Measurements from ENCODE around the gene EML1. TPM values are rescaled to one million over a fixed set of nuclear protein-coding genes. Genes with fewer than 3 reads are reported as not detected.

The EML1 gene, protein sequence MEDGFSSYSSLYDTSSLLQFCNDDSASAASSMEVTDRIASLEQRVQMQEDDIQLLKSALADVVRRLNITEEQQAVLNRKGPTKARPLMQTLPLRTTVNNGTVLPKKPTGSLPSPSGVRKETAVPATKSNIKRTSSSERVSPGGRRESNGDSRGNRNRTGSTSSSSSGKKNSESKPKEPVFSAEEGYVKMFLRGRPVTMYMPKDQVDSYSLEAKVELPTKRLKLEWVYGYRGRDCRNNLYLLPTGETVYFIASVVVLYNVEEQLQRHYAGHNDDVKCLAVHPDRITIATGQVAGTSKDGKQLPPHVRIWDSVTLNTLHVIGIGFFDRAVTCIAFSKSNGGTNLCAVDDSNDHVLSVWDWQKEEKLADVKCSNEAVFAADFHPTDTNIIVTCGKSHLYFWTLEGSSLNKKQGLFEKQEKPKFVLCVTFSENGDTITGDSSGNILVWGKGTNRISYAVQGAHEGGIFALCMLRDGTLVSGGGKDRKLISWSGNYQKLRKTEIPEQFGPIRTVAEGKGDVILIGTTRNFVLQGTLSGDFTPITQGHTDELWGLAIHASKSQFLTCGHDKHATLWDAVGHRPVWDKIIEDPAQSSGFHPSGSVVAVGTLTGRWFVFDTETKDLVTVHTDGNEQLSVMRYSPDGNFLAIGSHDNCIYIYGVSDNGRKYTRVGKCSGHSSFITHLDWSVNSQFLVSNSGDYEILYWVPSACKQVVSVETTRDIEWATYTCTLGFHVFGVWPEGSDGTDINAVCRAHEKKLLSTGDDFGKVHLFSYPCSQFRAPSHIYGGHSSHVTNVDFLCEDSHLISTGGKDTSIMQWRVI
- total RNA-seq = 20.8 and 24.1 TPM in 2 replicates
- polyA plus RNA-seq (2012) = 18.0 TPM

DNA sequence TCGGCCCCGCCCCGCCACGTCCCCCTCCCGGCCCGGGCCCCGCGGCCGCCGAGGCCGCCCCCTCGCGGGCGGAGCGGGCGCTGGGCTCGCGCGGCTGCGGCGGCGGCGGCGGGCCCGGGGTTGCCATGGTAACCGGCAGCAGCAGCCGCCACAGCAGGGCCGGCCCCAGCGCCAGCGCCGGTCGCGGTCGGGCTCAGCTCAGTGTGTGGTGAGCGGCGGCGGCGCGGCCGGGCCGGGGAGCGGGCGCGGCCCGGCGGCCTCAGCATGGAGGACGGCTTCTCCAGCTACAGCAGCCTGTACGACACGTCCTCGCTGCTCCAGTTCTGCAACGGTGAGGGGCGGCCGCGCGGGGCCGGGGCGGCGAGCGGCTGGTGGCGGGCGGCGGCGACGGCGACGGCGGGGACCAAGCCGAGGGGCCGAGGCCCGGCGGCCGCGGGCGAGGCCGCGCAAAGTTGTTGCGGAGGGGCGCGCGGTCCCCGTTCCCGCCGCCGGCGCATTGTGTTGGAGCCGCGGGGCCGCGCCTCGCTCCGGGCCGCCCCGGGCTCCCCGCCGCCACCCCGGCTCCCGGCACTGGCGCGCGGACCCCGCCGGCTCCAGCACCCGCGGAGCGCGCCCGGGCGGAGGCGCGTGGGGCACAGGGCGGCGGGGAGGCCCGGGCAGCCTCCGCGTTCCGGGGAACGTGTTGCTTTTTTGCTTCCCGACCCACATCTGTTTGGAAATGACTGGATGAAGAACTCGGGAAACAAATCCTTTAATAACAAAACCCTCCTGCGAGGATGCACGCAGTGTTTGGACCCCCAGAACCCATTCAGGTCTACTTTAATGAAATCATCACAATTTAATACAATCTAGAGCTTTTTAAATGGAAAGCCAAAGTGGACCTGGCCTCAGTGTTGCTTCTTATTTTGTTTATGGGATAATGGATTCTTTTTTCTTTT lies at the start of gene EML1:
Gene EML1, plus strand, starts transcription at position 201 of the 938 bp plus-strand sequence. Its CDS starts 64 bp downstream, at position 265.
- peak; percentile 82 for DNase-seq (ENCODE audit: low read depth)

DNA sequence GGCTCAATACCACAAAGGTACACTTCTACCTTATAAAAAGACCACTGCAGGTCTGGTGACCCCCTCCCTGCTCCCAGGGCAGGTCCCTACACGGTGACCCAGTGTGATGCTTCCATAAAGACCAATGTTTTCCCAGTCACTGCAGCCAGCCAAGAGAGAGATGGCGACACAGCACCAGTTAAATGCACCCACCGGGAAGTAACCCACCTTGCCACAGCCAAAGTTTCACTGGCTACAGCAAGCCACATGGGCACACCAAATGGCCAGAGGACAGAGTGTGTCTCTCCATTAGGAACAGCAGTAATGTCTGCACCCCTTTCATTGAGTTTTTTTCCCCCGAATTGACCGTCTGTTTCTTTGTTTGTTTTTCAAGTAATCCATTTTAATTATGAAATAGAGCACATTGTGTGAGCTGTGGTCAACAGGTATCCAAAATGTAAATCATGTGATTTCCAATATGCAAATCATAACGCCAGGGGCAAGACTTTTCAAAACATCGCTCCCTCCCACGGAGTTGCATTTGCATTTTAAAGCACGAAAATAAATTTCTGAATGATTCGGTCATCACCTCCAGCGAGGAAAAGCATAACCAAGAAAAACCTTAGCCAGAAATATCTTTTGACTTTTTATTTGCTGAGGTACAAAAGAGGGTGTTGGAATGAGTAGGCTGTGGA lies 48.9 kb upstream of the EML1 start:
- no peak for DNase-seq (ENCODE audit: low read depth)

DNA sequence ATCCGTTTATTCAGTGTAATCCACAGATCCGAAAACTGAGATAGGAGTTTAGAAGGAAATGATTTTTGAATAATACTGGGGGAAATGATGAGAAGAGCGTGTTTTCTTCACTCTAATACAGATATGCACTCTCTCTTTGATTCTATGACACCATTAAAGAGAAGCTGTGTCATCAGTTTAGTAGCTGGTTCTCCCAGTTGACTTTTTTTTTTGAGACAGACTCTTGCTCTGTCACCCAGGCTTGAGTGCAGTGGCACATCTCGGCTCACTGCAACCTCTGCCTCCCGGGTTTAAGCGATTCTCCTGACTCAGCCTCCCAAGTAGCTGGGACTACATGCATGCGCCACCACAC lies 48.4 kb upstream of the EML1 start:
- no peak for DNase-seq (ENCODE audit: low read depth)

DNA sequence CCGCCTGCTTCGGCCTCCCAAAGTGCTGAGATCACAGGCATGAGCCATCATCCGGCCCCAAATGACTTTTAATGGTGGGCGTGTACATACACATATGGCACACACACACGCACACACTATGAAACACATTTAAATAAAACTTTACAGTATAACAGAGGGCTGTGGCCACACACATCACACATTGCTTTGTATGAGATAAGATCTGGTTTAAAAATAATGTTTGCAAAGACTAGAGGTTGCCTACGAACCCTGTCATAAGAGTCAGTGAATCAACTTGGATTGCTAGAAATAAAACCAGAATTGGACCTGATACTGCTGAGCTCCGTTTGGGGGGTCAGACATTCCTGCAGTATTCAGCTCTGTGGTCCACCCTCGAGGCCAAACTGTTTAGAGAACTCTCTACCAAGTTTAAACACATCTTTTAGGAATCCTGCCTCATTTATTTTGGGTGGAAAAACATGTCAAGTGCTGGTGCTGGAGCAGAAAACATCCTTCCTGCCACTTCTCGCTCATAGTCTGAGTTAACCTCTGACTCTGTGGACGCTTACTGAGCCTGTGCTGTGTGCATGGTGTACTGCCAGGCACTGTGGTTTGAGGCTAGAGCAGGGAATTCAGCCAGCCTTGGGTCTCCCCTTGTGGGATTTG lies 47.8 kb upstream of the EML1 start:
- DNase-seq (ENCODE audit: low read depth) = no peak

DNA sequence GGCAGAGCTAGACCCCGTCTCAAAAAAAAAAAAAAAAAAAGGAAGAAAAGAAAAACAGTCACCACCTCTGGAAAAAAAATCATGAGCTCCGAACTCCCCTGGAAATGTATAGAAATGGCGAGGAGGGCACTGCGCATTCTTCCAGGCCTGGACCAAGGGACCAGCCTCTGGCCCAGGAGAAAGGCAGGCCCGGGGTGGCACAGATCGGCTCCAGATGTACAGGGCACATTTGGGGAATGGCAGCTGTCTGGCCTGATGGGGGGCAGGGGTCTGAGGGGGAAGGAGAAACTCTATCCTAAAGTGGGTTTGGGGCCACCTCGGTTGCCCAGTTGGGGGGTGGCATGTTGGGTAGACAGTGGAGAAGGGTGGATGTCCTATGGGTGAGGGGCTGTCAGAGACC lies 46.0 kb upstream of the EML1 start:
- DNase-seq (ENCODE audit: low read depth) = no peak

DNA sequence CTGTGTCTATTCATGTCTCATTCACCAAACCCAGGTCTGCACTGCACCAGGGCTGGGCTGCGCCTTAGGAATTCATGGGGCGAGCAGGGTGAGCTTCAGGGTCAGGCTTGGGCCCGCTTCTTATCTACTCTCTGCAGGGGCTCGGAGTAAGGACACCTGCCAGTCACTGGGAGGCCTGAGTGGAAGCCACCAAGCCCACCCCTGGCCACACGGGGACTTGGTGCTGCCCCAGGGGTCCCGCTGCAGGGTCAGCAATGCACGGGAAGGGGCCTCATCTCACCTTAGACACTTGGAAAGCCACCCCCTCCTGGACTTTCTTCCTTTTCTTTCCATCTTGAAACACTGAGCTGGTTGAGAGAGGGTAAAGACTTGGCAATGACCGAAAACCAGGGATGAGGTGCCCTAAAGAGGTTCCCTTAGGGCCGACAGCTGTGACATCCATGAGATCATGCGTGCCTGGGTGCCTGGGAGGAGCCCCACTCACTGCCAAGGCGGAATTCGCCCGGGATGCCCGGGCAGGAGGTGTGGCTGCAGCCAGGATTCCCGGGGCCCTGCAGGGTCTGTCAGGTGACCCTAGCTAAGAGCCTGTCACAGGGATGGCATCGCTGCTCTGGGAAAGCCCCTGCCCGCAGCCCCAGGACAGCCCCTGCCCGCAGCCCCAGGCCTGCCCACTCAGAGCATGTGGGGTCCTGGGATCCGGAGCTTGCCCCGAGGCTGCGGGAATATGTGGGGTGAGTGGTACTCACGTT lies 45.5 kb upstream of the EML1 start:
- peak; percentile 38 for DNase-seq (ENCODE audit: low read depth)

DNA sequence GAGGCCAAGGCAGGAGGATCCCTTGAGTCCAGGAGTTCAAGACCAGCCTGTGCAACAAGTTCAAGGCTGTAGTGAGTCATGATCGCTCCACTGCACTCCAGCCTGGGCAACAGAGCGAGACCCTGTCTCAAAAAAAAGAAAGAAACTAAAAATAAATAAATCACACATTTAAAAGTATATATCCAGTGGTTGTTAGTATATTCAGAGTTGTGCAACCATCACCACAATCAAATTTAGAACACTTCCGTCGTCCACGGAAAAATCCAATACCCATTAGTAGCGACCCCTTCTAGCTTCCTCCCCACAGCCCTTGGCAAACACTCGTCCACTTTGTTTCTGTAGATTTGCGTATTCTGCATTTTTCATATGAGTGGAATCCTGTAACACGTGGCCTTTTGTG lies 44.7 kb upstream of the EML1 start:
- DNase-seq (ENCODE audit: low read depth) = no peak

DNA sequence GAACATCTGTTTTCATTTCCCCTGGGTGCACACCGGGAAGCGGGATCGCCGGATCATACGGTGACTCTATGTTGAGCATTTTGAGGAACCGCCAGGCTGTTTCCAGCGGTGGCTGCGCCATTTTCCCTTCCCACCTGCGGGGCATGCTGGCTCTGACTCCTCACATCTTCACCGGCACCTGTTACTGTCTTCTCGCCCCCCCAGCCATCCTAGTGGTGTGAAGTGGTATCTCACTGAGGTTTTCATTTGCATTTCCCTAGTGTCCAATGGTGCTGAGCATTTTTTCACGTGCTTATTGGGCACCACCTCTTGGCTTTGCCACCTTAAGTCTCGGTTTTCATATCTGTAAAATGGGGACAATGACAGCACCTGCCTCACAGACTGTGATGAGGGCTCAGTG lies 44.1 kb upstream of the EML1 start:
- DNase-seq (ENCODE audit: low read depth) = no peak

DNA sequence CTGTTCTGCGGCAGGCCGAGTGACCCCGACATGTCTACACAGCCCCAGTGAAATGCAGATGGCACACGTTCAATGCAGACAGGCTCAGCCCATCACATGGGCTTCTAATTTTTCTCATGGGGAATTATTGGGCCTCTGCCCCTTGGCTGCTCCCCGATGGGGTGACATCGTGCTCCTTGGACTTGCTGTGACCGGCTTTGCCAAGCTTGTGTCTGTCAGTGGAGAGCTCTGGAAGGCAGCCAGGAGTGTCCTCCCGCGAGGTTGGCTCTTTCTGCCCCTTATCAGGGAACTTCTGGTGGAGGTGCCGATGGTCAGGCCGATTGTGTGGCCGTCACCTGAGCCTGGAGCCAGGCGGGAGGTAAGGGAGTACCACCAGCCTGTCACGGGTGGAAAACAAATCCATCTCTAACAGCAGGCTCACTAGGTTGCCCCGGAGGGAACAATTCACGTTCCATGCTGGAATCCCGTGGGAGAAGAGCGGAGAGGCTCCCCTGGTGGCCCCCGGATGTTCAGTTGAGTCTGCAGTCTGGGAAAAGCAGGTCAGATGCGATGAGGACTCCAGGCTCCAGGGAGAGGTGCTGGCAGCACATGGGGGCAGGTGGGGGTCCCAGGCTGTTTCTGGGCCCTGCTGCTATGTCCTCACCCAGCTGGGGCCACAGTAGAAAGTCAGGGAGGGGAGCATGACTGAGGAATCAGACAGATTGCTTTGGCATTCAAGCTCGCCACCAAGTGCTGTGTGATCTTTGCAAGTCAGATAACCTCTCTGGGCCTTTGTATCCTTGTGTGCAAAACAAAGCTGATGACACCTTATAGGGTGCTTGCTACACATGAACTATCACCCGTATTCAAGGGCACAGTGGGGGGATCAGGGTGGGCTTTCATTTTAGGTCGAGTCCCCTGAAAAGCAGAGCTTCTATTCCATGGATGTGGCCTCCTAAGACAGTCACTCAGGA lies 43.2 kb upstream of the EML1 start:
- DNase-seq (ENCODE audit: low read depth) = no peak

DNA sequence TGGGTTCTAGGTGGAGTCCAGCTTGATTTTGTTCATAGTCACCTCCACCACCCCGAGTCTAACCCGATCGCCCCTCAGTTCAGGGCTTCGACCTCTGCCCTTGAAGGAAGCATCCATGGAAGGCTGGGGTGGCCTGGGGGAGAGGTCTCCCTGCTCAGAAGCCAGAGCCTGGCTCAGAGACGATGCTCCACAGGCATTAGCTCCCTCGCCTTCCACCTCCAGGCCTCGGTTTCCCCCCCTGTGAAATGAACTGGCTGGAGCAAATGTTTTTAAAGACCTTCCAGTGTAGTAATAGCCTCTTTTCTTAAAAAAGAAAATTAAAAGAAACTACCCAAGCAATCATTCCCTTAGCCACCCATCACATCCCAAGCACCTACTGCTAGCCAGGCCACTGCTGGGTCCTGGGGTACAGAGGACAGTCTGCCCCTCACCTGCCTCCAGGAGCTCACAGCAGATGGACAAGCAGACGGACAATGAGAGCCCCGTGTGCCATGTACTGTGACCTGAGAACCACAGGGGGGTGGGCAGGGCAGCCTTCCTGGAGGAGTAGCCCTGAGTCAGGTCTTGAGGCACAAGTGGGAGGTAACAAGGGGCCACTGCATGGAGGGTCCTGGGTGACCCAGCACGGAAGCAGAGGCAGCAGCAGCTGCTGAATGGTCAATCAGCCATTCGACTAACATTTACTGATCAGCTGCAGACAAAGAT lies 42.3 kb upstream of the EML1 start:
- DNase-seq (ENCODE audit: low read depth) = no peak

DNA sequence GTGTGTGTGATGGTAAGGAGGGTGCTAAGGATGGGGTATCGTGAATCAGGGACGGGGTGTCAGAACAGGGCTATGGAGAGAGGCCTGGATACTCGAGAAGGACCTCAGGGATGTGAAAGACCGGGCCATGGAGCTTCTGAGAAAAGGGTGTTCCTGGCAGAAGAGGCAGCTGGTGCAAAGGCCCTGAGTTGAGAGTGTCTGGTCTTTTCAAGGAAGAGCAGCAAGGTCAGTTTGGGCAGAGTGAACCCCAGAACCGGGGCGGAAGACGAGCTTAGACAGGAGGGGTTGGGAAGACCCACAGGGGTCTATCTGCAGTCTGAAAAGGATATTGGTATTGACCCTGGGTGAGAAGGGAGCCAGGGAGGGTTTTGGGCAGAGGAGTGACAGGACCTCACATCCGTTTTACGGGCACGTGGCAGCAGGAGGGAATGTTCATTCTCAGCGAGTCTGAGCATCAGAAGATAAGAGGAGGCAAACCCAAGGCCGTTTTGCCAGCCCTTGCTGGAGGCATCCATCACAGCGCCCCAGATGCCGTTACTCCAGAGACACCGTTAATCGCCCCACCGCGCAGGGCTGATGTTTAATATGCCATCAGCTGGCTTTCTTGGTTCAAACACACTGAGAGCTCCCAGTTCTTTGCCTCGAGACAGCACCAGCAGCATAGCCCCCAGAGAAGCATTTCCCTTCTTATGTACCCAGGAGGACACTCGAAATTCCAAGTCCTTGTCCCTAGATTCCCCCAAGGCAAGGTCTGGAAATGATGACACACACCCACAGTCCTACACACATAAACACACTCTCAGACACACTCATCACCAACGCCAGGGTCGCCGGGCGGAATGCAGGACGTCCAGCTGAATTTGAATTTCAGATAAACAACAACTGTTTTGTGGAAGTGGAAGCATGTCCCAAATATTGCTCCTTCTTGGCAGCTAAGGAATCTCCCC lies 41.4 kb upstream of the EML1 start:
- DNase-seq (ENCODE audit: low read depth) = peak; percentile 60

DNA sequence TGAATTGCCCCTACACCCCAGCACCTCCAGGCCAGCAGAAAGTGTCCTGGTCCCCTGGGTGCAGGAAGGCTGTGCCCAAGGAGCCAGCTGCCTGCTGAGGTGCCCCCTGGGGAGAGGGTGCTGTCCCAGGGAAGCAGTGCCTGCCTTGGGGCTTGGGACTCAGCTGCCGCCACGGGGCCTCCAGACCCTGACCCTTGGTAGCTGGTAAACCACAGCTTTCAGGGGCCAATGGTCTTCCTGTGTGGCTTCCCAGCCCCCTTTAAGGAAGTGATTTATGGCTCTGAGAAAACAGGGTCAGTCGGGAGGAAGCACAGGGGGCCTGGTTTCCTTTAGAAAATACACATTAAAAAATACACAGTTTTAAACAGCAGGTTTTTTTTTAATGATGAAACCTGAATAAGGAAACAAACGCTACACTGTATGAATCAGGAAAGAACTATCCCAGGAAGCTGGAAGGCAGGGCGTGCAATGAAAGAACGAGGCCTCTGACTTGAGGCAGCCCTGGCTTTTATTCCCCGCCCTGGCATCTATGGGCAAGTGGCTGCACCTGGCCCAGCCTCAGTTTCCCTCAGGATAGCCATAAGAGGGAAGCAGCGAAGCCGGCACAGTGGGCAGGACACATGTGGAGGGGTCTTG lies 40.6 kb upstream of the EML1 start:
- peak; percentile 79 for DNase-seq (ENCODE audit: low read depth)

DNA sequence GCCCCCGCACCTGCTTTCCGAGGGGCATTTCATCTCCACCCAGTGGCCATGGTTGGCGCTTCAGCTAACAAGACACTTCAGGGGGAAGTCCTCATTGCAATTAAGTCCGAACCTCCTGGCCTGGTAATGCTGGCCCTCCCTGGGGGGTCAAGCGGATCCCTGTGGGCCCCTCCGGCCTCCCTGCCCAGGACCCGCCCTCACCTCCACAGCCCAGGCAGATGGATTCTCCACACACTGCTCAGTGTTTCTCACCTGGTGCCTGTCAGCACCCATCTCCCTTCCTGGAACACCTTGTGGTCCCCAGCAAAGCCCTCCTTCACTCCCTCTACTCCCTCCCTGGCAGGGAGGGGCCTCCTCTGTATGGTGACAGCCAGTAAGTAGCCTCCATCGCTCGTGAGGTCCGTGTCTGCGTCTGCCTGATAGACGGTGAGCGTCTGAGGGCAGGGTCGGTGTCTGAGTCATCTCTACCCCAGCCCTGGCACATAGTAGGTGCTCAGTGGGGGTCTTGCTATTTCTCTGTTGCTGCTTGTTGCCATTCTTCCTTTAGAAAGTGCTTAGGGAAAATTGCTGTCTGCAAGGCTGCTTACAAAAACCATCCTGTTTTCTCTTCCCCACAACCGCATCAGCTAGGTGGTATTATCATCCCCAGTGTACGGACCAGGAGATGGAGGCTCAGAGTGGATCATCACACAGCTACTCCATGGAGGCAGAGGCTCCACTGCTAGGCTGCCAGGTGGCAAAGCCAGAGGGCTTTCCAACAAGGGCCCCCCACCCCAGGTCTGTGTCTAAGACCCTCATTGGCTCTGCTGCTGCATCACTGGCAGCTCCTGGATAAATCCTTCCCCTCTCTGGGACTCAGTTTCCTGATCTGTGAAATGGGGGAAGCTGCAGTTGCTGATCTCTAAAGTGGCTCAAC lies 39.7 kb upstream of the EML1 start:
- DNase-seq (ENCODE audit: low read depth) = no peak

DNA sequence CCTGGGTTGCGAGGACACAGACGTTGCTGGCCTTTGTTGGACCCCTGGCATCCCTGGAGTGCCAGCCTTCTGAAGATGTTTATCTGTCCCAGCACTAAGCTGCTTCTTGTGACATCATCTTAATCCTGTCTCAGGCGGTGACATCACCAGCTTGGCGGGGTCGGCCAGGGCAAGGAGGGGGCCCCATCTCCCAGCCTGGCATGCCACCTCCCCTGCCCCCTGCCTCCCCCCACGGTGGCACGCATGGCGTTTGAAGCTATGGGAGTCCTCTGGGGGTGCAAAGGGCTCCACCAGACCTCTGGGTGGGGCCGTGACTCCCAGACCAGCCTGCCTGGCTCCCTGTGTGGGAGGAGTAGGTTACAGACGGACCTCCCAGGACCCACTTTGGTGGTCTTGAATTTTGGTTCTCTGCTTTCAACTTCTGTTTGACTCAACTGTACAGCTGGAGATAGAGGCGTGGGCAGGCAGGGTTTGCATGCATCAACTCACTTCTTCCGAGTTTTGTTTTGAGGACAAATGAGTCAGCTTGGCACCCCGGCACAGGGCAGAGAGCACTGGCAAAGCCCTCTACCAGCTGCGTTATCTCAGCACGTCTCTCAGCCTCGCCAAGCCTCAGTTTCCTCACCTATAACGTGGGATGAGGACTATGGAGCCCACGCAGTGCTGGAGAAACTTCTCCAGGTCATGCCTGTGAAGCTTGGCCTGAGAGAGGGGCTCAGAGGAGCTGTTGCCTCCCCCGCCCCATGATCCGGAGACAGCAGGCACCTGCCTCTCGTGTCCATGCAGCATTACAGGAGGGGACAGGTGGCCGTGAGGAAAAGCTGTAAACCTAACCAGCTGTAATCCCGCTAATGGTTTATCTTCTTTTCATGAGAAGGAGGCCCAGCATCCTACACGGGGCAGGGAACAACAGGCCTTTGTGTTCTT lies 38.8 kb upstream of the EML1 start:
- peak; percentile 54 for DNase-seq (ENCODE audit: low read depth)

Data from myocyte (in vitro differentiated cells).